HG02678 (cell line): ENCODE results near the gene KRTAP1-5.
"Not testable (repeated sequence)": the region's sequence is repeated elsewhere in the genome, so short reads cannot be mapped to it uniquely, and the experiment has no call there.

Experiments used
- ATAC-seq: cut with Tn5 transposase; IDR thresholded peaks from one replicate; pipeline ENCODE4 v1.9.1; 2021; ENCODE audit warnings: mild to moderate bottlenecking, moderate library complexity; ENCODE audit not compliant: unreplicated experiment

The KRTAP1-5 gene, protein sequence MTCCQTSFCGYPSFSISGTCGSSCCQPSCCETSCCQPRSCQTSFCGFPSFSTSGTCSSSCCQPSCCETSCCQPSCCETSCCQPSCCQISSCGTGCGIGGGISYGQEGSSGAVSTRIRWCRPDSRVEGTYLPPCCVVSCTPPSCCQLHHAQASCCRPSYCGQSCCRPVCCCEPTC

DNA sequence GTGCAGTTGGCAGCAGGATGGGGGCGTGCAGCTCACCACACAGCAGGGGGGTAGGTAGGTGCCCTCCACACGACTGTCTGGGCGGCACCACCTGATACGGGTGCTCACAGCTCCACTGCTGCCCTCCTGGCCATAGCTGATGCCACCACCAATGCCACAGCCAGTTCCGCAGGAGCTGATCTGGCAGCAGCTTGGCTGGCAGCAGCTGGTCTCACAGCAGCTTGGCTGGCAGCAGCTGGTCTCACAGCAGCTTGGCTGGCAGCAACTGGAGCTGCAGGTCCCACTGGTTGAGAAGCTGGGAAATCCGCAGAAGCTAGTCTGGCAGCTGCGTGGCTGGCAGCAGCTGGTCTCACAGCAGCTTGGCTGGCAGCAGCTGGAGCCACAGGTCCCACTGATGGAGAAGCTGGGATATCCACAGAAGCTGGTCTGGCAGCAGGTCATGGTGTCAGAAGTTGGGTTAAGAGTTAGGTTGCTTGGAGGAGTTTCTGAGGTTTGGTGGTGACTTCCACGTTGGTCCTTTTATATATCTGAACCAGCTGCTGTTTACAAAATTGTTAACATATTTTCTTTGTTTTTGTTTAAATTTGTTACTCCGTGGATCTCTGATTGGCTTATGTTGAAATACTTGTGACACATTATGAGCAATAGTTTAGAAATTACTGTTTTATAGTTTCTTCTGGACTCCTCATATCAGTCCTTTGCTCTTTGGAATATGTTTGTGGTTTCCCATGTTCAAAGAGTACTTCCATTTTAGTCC, at the start of gene KRTAP1-5:
Gene KRTAP1-5 (minus strand): TSS at position 494 of the 757 bp plus-strand sequence. CDS start 53 bp downstream, at position 441.
- no peak for ATAC-seq

DNA sequence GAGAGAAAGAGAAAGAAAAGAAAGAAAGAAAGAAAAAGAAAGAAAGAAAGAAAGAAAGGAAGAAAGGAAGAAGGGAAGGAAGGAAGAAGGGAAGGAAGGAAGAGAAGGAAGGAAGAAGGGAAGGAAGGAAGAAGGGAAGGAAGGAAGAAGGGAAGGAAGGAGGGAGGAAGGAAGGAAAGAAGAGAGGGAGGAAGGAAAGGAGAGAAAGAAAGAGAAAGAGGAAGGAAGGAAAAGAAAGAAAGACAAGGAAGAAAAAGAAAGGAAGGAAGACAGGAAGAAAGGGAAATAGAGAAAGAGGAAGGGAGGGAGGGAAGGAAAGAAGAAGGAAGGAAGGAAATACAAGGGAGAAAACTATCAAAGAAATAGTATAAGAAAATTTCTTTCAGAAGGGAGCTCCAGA, 49.8 kb upstream of the KRTAP1-5 start:
- no peak for ATAC-seq

GRCh38 chr17:41073676-41074075, 46.7 kb upstream of the KRTAP1-5 start:
- no peak for ATAC-seq

DNA sequence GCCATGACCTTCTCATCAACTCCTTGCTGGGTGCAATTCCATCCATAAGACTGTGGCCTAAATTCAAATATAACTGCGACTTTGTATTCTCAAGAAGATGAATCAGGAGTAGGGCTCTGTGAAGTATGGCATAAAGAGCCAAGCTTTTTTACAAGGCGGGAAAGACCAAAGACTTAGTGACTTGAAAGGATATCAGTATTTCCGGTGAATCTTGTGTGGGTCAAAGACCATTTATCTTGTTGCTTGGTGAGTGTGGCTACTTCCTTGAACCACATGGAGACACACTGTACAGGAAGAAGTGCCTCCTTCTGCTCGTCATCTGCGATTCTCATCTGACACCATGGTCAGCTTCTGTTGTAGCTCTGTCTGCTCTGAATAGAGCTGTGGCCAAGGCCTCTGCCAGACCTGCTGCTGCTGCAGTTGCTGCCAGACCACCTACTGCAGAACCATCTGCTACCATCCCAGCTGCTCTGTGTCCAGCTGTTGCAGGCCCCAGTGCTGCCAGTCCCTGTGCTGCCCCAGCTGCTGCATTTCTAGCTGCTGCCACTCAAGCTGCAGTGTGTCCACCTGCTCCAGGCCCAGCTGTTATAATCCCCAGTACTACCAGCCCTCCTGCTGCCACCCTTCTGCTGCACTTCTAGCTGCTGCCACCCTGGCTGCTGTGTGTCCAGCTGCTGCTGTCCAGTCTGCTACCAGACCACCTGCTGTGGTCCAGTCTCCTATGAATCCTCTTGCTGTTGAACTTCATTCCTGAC, 44.8 kb upstream of the KRTAP1-5 start:
- ATAC-seq, result no peak

DNA sequence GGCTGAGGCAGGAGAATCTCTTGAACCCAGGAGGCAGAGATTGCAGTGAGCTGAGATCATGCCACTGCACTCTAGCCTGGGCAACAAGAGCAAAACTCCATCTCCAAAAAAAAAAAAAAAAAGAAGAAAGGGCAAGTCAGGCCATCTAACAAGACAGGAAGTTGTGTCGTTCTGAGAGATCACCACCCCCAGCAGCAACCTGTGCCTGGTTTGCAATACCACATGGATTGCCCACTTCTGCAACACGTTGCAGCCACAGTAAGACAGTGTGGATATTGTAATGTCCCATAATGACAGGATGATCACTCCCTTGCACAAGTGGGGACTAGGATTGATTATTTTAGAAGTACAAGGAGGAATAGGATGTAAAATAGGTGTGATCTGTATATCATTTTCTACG, 42.0 kb upstream of the KRTAP1-5 start:
- no peak for ATAC-seq

GRCh38 chr17:41067281-41067680, 40.3 kb upstream of the KRTAP1-5 start:
- no peak for ATAC-seq

- ATAC-seq, result no peak
These were observed 39.0 kb upstream of the KRTAP1-5 start, which contains the start of gene KRTAP2-4 for GRCh38 chr17:41065829-41066624. KRTAP2-4 (minus strand) TSS chr17:41065879; CDS start chr17:41065845, 34 bp downstream.

DNA sequence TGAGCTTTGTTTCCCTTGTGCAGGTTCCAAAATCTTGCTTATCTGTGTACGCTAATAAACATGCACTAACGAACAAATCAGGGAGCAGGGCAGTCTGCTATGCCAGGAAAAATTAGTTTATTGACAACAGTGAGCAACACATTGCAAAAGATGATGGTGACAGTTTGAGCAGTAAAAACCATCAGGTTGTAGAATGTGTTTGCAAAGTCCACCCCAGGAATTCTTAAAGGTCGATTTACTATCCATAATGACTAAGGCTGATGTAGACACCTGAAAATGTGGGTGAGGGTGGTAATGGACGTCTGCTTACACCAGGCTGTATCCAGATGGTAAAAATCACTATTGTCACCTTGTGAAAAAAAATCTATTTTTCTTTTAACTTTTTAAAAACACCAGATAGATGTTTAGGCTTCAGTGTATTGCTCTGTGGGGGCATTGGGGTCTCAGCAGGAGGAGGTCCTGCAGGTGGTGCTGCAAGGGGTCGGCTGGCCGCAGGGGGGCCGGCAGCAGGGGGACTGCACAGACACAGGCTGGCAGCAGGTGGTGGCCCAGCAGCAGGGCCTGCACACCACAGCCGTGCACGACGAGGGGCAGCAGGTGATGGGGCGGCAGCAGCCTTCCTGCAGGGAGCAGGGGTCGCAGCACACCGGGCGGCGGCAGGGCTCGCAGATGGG, 38.1 kb upstream of the KRTAP1-5 start:
- not testable (repeated sequence) for ATAC-seq

DNA sequence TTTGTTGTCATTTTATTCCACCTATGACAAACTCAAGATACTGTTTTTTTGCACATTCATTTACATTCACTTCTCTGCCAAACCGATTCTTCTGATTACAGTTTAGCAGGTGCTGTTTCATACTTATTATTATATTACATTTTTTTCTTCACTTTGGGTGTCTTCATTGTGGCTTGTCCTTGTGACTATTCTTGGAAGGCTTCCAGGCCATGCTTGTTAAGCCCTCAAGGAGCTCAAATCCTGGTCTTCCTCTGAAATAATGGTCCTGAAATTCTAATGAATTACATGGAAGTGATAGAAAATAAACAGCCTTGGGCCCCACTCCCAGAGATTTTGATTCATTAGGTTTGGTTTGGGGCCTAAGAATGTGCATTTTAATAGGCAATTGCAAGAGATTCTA, 37.3 kb upstream of the KRTAP1-5 start:
- ATAC-seq, result no peak

DNA sequence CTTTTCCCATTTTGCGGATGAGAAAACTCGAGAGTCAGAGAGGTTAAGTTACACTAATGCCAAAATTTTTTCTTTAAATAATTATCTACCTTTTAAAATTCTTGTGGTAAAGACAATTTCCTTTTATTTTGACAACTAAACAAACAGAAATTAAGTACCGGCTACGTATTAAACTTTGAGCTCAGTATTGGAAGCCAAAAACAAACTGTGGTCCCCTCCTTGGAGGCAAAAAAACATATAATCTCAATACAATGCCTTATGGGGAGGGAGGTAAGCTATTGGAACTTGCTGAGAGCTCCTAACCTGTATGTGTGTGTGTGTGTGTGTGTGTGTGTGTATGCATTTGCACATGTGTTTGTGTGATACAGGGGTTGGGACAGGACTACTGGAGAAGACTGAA, 36.4 kb upstream of the KRTAP1-5 start:
- no peak for ATAC-seq

DNA sequence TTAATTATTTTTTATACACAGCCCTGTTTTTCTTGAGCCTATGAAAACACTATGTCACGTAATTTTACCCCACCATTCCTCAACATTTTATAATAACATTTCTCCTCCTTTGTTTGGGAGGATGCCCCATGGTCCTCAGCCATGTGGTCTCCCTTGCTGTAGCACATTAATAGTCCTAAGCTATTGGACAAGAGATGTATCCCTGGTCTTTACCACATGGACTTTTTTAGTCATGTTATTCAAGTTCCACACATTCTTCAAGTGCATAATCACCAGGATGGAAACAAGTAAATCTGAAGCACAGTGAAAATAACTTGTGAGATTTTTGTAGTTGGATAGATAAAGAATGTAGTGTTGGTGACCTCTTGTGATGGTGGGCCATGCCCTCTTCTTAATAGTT, 35.0 kb upstream of the KRTAP1-5 start:
- no peak for ATAC-seq

- no peak for ATAC-seq
These were observed 33.1 kb upstream of the KRTAP1-5 start, which contains the start of gene KRTAP2-3 for GRCh38 chr17:41060052-41060604. KRTAP2-3 (minus strand) TSS chr17:41060114; CDS start chr17:41060050, 64 bp downstream.

GRCh38 chr17:41059276-41060051, 32.5 kb upstream of the KRTAP1-5 start:
- not testable (repeated sequence) for ATAC-seq

- no peak for ATAC-seq
These were observed 31.7 kb upstream of the KRTAP1-5 start for GRCh38 chr17:41058741-41059140.

DNA sequence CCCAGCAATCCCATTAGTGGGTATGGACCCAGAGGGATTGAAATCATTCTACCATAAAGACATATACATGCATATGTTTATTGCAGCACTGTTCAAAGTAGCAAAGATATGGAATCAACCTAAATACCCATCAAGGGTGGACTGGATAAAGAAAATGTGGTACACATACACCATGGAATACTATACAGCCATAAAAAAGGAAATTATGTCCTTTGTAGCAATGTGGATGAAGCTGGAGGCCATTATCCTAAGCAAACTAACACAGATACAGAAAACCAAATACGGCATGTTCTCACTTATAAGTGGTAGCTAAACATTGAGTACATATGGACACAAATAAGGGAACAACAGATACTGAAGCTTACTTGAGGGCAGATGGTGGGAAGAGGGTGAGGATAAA, 30.5 kb upstream of the KRTAP1-5 start:
- ATAC-seq, result no peak

GRCh38 chr17:41055130-41055529, 28.1 kb upstream of the KRTAP1-5 start, which contains the start of gene KRTAP2-2:
KRTAP2-2 (minus strand) TSS chr17:41055230; CDS start chr17:41055211, 19 bp downstream.
- ATAC-seq, result not testable (repeated sequence)

- ATAC-seq, result not testable (repeated sequence)
These were observed 27.5 kb upstream of the KRTAP1-5 start for GRCh38 chr17:41054556-41054955.

DNA sequence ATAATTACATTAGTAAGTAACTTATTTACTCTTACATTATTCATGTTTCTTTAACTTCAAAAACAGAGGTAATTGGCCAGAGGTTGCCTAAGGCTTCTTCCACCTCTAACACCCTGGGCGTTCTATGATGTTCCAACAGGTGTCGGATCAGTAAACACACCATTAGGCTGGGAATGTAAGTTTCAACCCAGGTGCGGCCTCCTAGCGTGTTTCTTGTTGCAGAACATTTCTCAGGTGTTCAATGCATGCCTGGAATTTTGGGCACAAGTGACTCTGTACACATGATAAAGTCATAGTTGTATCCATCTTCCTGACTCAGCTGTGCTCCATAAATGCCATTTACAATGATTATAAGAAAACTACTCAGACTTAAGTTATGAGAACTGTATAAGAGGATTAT, 27.0 kb upstream of the KRTAP1-5 start:
- no peak for ATAC-seq

DNA sequence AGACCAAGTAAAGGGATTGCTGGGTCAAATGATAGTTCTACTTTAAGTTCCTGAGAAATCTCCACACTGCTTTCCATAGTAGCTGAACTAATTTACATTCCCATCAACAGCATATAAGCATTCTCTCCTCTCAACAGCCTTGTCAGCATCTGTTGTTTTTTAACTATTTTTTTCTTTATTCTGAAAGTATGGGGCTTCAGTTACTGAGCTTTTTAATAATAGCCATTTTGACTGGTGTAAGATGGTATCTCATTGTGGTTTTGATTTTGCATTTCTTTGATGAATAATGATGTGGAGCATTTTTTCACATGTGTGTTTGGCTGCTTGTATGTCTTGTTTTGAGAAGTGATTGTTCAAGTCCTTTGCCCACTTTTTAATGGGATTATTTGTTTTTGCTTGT, 25.6 kb upstream of the KRTAP1-5 start:
- no peak for ATAC-seq
